Natural killer cell (primary cell): ENCODE measurements around the gene PFAS. TPM values are rescaled to one million over a fixed set of nuclear protein-coding genes. Genes with fewer than 3 reads are reported as not detected.
"Not testable (repeated sequence)": the region's sequence is repeated elsewhere in the genome, so short reads cannot be mapped to it uniquely, and the experiment has no call there.

Experiments
- ATAC-seq, 3 donors: fragments of 150-1000 bp in 2 of 3; fragments of 200-7000 bp in 1 of 3; cut with Tn5 transposase; 1 replicate in 1 of 3; 2 replicates in 2 of 3; pipeline ENCODE4 v1.10.0; 2021; ENCODE audit warnings: mild to moderate bottlenecking in 2 of 3, moderate library complexity in 2 of 3
- DNase-seq, 2 donors: peaks; one replicate each; pipeline versions ENCODE4 v3.0.0 to v3.0.0-alpha.2; 2013 to 2021; ENCODE audit warnings: mixed read lengths in 1 of 2
- H3K27ac ChIP-seq: one replicate; pipeline ENCODE4 v1.5.1; 2013; ENCODE audit warnings: mild to moderate bottlenecking, low read length
- H3K27me3 ChIP-seq: one replicate; pipeline ENCODE4 v1.6.1; 2013; ENCODE audit warnings: low read length; ENCODE audit not compliant: control insufficient read depth, insufficient read depth
- H3K36me3 ChIP-seq: one replicate; pipeline ENCODE4 v1.6.1; 2013; ENCODE audit warnings: low read length; ENCODE audit not compliant: control insufficient read depth, insufficient read depth
- H3K4me1 ChIP-seq: one replicate; pipeline ENCODE4 v1.6.1; 2013; ENCODE audit warnings: low read length; ENCODE audit not compliant: control insufficient read depth, insufficient read depth
- H3K4me3 ChIP-seq: one replicate; pipeline ENCODE4 v1.5.1; 2013; ENCODE audit warnings: low read length
- H3K9me3 ChIP-seq: one replicate; pipeline ENCODE4 v1.6.1; 2013; ENCODE audit warnings: low read length; ENCODE audit not compliant: control insufficient read depth, insufficient read depth
- H3K27ac Mint-ChIP-seq, 2 donors: one replicate each; pipeline ENCODE4 v1.8.0; 2022; ENCODE audit warnings: mild to moderate bottlenecking in 2 of 2, mixed read lengths in 2 of 2, moderate library complexity in 1 of 2
- H3K27me3 Mint-ChIP-seq, 2 donors: one replicate each; pipeline ENCODE4 v1.8.0; 2022; ENCODE audit warnings: low read depth in 2 of 2, mixed read lengths in 2 of 2
- H3K36me3 Mint-ChIP-seq: one replicate; pipeline ENCODE4 v1.8.0; 2022; ENCODE audit warnings: mixed read lengths
- H3K4me1 Mint-ChIP-seq, 2 donors: one replicate each; pipeline ENCODE4 v1.8.0; 2022; ENCODE audit warnings: mixed read lengths in 2 of 2
- H3K4me3 Mint-ChIP-seq: one replicate; pipeline ENCODE4 v1.8.0; 2022; ENCODE audit warnings: mild to moderate bottlenecking, moderate library complexity, mixed read lengths
- H3K9me3 Mint-ChIP-seq, 2 donors: one replicate each; pipeline ENCODE4 v1.8.0; 2022; ENCODE audit warnings: mixed read lengths in 2 of 2
- CTCF ChIP-seq: fragments of 200-600 bp; IDR thresholded peaks from one replicate; pipeline ENCODE4 v1.8.0; 2022; ENCODE audit warnings: antibody characterized with exemption
- whole genome bisulfite sequencing: methylation state at CpG from one replicate; pipeline ENCODE4 v1.1.7; 2013; ENCODE audit warnings: missing lambda C conversion rate; ENCODE audit not compliant: insufficient coverage; 5-methylcytosine and 5-hydroxymethylcytosine counted together
- intact Hi-C: fragments of 100-400 bp; cut with micrococcal nuclease; formaldehyde crosslinking; loops from one replicate; pipeline ENCODE4 v1.14.2; 2022
- total RNA-seq, 4 donors: library from RNA; stranded (reverse); fragments of 120-200 nt in 1 of 4; gene quantifications; one replicate each; pipeline versions ENCODE4 v1.2.3 to v1.2.4, GENCODE V29; 2013 to 2022

PFAS gene
- total RNA-seq, 3 donors from 2014 or later (not counting 1 experiment from before 2014, with no cell fraction given), result 23.6 to 30.0 (median 24.0) TPM

DNA sequence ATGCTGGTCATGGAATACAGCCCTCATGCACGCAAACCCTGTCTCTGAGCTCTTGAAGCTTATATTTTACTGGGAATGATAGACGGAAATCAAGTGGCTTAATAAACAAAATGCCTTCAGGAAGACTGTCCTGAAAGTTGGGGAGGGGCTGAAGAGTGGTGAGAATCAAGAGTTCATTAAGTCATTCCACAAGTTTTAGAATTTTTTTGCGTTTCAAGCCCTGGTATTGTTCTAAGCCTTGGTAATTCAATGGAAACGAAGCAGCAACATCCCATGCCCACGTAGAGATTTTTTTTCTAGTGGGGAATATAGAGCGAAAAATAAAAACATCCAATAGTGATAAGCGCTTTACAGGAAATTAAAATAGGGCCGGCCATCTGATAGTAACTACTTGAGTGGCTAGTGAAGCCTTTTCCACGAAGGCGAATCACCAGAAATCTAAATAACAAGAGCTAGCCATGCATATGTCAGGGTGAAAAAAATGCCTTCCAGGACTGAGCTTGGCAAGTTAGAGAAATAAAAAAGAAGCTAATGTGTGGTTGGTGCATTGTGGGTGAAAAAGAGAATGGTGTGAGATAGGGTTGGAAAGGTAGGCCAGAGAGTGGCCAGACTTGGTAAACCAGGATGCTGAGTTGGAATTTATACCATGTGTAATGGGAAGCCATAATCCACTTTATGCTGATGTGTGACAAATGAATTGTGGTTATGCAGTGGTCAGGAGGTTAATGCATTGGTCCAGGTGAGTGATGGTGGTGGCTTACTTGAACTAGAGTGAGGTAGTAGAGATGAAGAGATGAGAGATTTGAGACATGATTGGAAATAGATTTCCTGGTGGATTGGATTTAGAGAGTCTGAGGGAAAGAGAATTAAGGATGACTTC lies 772 bp downstream of the PFAS start:
- 28% methylated on average over 10 of the region's 10 CpGs for WGBS
- no peak for TF ChIP-seq CTCF
- DNase-seq (no peak), ATAC-seq (no peak)
- Histone ChIP-seq H3K27ac (peak overlapping the region; percentile 99), H3K4me1 (peaks cover 37% of the 10 kb centered on the region), H3K27me3 (no peaks in the 10 kb centered on the region), H3K36me3 (peaks cover 11% of the 10 kb centered on the region), H3K4me3 (peak overlapping the region; percentile 74), H3K9me3 (no peaks in the 10 kb centered on the region)
- Mint-ChIP-seq H3K9me3 (no peaks in the 10 kb centered on the region), H3K27me3 (no peaks in the 10 kb centered on the region), H3K4me3 (peak overlapping the region; percentile 94), H3K4me1 (peaks cover 33 to 42% of the 10 kb centered on the region in 2 donors), H3K36me3 (no peaks in the 10 kb centered on the region), H3K27ac (peak overlapping the region; percentile 92 to 97)
- intact Hi-C loops, result loop anchor here (2.0 to 10.0 kb wide), 5 partner anchors 38 to 405 kb away; partner anchors contain the start of genes AURKB and RANGRF

GRCh38 chr17:8251411-8251810 lies 2.3 kb downstream of the PFAS start:
- Histone ChIP-seq H3K4me1 (peaks cover 25% of the 10 kb centered on the region), H3K36me3 (peaks cover 16% of the 10 kb centered on the region)
- DNase-seq, H3K27me3 Mint-ChIP-seq, intact Hi-C loops, H3K36me3 Mint-ChIP-seq, ATAC-seq, H3K4me3 Mint-ChIP-seq, H3K27ac ChIP-seq, H3K4me3 ChIP-seq, H3K27ac Mint-ChIP-seq, H3K9me3 Mint-ChIP-seq, H3K27me3 ChIP-seq, H3K9me3 ChIP-seq: not testable (repeated sequence)
- WGBS, result 90% methylated on average over 2 of the region's 2 CpGs
- peaks cover 26 to 29% of the 10 kb centered on the region in 2 donors for H3K4me1 Mint-ChIP-seq

DNA sequence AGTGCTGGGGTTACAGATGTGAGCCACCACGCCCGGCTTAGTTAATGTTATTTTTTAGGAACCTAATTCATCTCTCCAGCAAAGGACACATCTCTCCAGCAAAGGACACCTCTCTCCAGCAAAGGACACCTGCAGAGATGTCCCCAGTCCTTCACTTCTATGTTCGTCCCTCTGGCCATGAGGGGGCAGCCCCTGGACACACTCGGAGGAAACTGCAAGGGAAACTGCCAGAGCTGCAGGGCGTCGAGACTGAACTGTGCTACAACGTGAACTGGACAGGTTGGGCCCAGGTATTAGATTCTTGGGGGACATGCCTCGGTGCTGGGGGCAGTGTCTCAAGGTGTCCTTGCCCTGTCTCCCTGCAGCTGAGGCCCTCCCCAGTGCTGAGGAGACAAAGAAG lies 4.7 kb downstream of the PFAS start:
- Mint-ChIP-seq H3K36me3 (no peaks in the 10 kb centered on the region), H3K4me3 (no peak overlapping the region), H3K9me3 (no peaks in the 10 kb centered on the region), H3K4me1 (peaks cover 10 to 13% of the 10 kb centered on the region in 2 donors), H3K27me3 (no peaks in the 10 kb centered on the region), H3K27ac (no peak overlapping the region)
- intact Hi-C loops, result no loop called here
- ATAC-seq, result no peak
- 86% methylated on average over 8 of the region's 8 CpGs for WGBS
- H3K27ac ChIP-seq, result no peak overlapping the region
- no peak for TF ChIP-seq CTCF
- H3K27me3 ChIP-seq, result no peaks in the 10 kb centered on the region
- H3K4me1 ChIP-seq, result peaks cover 7% of the 10 kb centered on the region
- H3K9me3 ChIP-seq, result no peaks in the 10 kb centered on the region
- no peak for DNase-seq
- no peak overlapping the region for H3K4me3 ChIP-seq
- peaks cover 26% of the 10 kb centered on the region for H3K36me3 ChIP-seq

DNA sequence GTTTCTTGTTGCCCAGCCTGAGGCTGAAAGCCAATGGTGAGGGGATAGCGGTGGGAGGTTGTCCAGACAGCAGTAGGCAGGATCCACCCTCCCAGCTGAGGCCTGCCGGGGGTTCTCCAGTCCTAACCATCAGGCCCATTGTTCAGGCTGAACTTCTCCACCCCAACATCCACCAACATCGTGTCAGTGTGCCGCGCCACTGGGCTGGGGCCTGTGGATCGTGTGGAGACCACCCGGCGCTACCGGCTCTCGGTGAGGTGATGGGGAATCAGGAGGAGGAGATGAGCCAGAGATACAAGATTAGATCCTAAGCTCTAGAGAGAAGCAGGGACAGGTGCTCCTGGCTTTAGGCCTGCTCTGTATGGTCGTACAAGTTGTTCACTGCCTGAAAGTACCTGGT lies 5.8 kb downstream of the PFAS start:
- Histone ChIP-seq H3K27me3 (no peaks in the 10 kb centered on the region), H3K9me3 (no peaks in the 10 kb centered on the region), H3K27ac (no peak overlapping the region), H3K4me3 (no peak overlapping the region), H3K36me3 (peaks cover 26% of the 10 kb centered on the region), H3K4me1 (peaks cover under 1% of the 10 kb centered on the region)
- H3K4me1 Mint-ChIP-seq, result peaks cover 0 to 2% of the 10 kb centered on the region in 2 donors
- H3K36me3 Mint-ChIP-seq, result no peaks in the 10 kb centered on the region
- no peak for ATAC-seq
- WGBS, result 97% methylated on average over 10 of the region's 11 CpGs
- H3K27ac Mint-ChIP-seq, result no peak overlapping the region
- no peak for DNase-seq
- TF ChIP-seq CTCF, result no peak
- no peak overlapping the region for H3K4me3 Mint-ChIP-seq
- intact Hi-C loops, result no loop called here
- no peaks in the 10 kb centered on the region for H3K27me3 Mint-ChIP-seq
- H3K9me3 Mint-ChIP-seq, result no peaks in the 10 kb centered on the region
